HG02981 (cell line): ENCODE measurements around the gene ERAL1.
"Not testable (repeated sequence)": the region's sequence is repeated elsewhere in the genome, so short reads cannot be mapped to it uniquely, and the experiment has no call there.

Source experiments
- ATAC-seq: cut with Tn5 transposase; IDR thresholded peaks from one replicate; pipeline ENCODE4 v1.9.1; 2021; ENCODE audit warnings: mild to moderate bottlenecking, moderate library complexity; ENCODE audit not compliant: unreplicated experiment

The ERAL1 gene

GRCh38 chr17:28878158-28878910 is 23.5 kb downstream of the ERAL1 start:
- no peak for ATAC-seq

GRCh38 chr17:28878981-28879380 is 24.2 kb downstream of the ERAL1 start:
- ATAC-seq = no peak

- no peak for ATAC-seq
Measured at GRCh38 chr17:28879886-28880571, 25.2 kb downstream of the ERAL1 start.

- ATAC-seq = no peak
Measured at GRCh38 chr17:28880572-28880945, 25.7 kb downstream of the ERAL1 start.

- no peak for ATAC-seq
Measured at GRCh38 chr17:28881533-28882056, 26.8 kb downstream of the ERAL1 start.

- ATAC-seq = no peak
Measured at GRCh38 chr17:28882154-28882895, 27.5 kb downstream of the ERAL1 start.

GRCh38 chr17:28883967-28884702 is 29.3 kb downstream of the ERAL1 start:
- no peak for ATAC-seq

GRCh38 chr17:28885363-28885762 is 30.5 kb downstream of the ERAL1 start:
- no peak for ATAC-seq

- ATAC-seq = no peak
Measured at GRCh38 chr17:28885951-28886350, 31.1 kb downstream of the ERAL1 start.

GRCh38 chr17:28887871-28888471 is 33.2 kb downstream of the ERAL1 start:
- ATAC-seq = no peak

- ATAC-seq = no peak
Measured at GRCh38 chr17:28888832-28889231, 34.0 kb downstream of the ERAL1 start.

- no peak for ATAC-seq
Measured at GRCh38 chr17:28889996-28890395, 35.2 kb downstream of the ERAL1 start.

- ATAC-seq = no peak
Measured at GRCh38 chr17:28891201-28891600, 36.4 kb downstream of the ERAL1 start.

- ATAC-seq = no peak
Measured at GRCh38 chr17:28892024-28892423, 37.2 kb downstream of the ERAL1 start.

- ATAC-seq = not testable (repeated sequence)
Measured at GRCh38 chr17:28893248-28894183, 38.7 kb downstream of the ERAL1 start.

- no peak for ATAC-seq
Measured at GRCh38 chr17:28895794-28896447, 41.1 kb downstream of the ERAL1 start.

GRCh38 chr17:28896491-28896883 is 41.7 kb downstream of the ERAL1 start:
- ATAC-seq = no peak

- no peak for ATAC-seq
Measured at GRCh38 chr17:28896884-28897768, 42.3 kb downstream of the ERAL1 start, which contains the start of gene FLOT2. TSS of gene FLOT2 (minus strand) at chr17:28897733. CDS start at chr17:28897574, 159 bp downstream.
